ENCODE data around the gene SETBP1.

SETBP1 gene

DNA sequence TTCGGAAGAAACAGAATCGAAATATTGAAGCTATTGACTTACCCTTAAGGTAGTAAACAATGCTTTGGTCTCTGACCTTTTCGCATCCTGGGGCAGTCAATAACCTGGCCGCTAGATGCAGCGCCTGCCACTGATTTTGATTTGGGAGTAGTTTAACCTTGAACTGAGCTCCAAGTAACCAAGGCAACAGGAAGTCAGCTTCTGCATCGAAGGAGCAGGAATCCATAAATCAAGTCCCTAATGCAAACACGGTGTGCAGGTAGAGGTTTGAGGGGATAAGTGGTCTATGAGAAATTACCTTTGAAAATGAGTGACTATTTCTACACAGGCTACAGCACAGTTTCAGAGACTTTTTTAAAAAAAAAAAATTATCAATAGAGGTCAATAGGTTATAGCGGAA lies 353.5 kb downstream of the SETBP1 start:
- TF ChIP-seq, protein P1, sequence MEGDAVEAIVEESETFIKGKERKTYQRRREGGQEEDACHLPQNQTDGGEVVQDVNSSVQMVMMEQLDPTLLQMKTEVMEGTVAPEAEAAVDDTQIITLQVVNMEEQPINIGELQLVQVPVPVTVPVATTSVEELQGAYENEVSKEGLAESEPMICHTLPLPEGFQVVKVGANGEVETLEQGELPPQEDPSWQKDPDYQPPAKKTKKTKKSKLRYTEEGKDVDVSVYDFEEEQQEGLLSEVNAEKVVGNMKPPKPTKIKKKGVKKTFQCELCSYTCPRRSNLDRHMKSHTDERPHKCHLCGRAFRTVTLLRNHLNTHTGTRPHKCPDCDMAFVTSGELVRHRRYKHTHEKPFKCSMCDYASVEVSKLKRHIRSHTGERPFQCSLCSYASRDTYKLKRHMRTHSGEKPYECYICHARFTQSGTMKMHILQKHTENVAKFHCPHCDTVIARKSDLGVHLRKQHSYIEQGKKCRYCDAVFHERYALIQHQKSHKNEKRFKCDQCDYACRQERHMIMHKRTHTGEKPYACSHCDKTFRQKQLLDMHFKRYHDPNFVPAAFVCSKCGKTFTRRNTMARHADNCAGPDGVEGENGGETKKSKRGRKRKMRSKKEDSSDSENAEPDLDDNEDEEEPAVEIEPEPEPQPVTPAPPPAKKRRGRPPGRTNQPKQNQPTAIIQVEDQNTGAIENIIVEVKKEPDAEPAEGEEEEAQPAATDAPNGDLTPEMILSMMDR (conservative IDR thresholded peaks at IDR 0.05) = no peak
- H3K27ac ChIP-seq = no peak overlapping the region

DNA sequence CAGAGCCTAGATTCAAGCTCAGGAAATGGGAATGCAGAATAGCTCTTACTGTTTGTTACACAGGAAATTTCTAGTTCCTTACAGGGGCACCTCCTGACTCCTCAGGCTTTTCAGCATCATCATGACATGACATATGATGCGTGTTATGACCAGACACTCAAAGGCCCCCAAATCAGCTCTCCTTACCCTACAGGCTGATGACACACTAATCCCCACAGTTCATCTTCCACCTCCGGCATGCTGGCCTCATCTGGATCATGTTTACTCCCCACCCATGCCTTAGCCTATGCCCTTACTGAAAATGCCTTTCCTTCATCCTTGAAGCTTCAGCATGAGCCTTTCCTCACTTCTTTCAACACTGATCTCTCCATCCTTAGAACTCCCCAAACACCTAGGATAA lies 356.9 kb downstream of the SETBP1 start:
- H3K27ac ChIP-seq = no peak overlapping the region
- TF ChIP-seq, protein P1 (conservative IDR thresholded peaks at IDR 0.05) = no peak

DNA sequence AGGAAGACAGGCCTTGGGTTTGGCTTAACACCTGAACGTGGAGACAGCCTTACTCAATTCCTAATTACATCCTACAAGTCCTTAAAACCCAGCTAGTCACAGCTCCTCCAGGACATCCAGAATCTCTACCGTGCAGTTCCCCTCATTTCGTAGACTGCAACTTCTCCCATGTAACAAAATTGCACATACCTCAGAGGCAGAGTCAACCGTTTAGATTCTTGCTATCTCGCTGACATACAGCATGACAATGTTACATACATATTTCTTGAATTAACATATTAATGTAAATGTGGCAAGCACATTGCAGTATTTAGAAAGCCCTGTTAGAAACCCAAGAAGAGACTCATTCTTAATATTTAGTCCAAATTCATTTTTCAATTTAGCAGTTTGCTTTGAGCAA lies 358.7 kb downstream of the SETBP1 start:
- TF ChIP-seq, protein P1 (conservative IDR thresholded peaks at IDR 0.05) = no peak
- no peak overlapping the region for H3K27ac ChIP-seq

DNA sequence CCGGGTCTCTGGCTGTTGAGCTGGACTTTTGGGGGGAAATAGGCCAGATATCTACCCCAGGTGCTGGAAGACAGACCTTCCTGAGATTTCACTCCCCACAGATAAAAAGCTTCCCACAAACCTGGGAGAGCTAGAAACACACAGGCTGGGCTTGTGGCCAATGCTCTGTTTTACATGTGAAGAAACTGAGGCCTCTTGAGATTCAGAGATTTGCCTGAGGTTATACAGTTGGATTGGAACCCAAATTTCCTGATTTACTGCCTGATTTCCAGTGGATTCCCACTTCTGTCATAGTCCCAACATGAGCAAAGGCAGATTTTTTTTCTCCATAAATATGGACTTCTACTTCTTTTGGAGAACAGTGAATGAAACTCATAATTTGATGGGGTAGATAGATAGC lies 360.2 kb downstream of the SETBP1 start:
- H3K27ac ChIP-seq = no peak overlapping the region
- TF ChIP-seq, protein P1 (conservative IDR thresholded peaks at IDR 0.05) = no peak

DNA sequence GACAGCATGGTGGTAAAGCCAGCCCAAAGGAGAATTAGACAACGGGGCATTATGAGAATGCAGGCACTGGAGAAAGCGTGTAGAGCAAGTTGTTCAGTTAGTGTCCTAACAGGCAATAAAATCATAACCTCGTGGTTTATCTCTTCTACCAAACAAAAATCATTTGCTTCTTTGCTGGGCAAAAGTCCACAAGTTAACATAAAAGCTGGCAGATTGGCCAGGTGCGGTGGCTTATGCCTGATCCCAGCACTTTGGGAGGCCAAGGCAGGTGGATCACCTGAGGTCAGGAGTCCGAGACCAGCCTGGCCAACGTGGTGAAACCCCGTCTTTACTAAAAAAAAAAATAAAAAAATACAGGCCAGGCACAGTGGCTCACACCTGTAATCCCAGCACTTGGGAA lies 364.1 kb downstream of the SETBP1 start:
- peak overlapping the region; percentile 49 for H3K27ac ChIP-seq
- TF ChIP-seq, protein P1 (conservative IDR thresholded peaks at IDR 0.05) = no peak

DNA sequence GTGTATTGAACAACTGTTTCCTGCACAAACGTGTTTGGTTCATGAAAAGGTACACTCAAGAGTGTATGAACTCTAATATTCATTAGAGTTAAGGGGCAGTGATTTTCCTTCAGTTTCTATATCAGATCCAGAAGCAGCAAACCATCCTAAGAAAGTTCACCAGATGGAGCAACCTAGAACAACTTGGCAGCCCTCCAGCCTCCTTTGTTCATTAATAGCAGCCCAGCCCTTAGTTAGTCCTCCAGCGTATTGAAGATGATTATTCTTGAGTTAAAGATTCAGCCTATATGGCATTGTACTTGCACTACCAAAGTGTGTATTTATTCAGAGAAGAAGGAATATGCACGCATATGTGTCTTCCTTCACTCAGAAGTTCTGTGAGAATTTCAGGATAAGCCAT lies 365.5 kb downstream of the SETBP1 start:
- TF ChIP-seq, protein P1 (conservative IDR thresholded peaks at IDR 0.05) = no peak
- H3K27ac ChIP-seq = no peak overlapping the region

DNA sequence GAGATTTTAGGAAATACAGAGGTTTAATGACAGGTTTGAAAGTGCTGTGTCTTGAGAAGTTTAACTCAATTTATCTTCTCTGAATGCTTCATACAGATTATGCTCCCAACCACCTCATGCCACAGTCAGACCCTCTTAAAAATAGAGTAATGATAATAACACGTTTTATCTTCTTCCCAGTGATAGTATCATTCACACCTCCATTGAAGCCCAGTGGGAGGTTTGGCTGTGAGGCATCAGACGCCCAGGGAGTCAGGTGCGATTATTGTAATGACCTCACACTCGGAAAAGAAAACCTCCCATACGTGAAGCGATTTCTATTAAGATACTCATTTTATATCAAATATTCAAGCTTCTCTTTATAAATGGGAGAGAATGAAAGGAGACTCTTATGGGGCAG lies 366.3 kb downstream of the SETBP1 start:
- no peak overlapping the region for H3K27ac ChIP-seq
- TF ChIP-seq, protein P1 (conservative IDR thresholded peaks at IDR 0.05) = no peak
